NCI-H526 treated with DMSO at 0.1 percent for 48 hours (cell line): ENCODE data around the gene TNFRSF25.
"Not testable (repeated sequence)": the region's sequence is repeated elsewhere in the genome, so short reads cannot be mapped to it uniquely, and the experiment has no call there.

ENCODE experiments used
- DNase-seq: peaks from one replicate; lab custom pipeline; 2025; lab: John Stamatoyannopoulos, UW

TNFRSF25 gene

DNA sequence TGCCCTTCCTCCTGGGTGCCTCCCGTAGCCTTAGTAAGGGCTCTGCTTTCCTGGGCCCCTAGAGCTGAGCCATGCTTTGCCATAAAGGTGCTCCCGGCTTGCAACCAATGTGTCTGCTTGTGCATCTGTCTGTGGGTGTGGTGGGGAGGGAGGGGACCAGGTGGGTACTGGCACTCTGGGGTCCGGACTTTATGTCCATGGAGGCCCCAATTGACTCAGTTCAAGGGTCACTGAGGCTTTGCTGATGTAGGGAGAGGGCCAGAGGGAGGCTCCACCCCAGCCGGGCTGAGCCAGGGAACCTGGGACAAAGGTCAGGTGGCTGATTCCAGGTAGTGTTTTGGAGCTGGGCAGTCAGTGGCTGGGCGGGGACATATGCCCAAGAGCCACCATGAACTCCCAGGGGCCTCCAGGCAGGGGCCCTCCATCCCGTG, 15.0 kb downstream of the TNFRSF25 start:
- peak; percentile 67 for DNase-seq

DNA sequence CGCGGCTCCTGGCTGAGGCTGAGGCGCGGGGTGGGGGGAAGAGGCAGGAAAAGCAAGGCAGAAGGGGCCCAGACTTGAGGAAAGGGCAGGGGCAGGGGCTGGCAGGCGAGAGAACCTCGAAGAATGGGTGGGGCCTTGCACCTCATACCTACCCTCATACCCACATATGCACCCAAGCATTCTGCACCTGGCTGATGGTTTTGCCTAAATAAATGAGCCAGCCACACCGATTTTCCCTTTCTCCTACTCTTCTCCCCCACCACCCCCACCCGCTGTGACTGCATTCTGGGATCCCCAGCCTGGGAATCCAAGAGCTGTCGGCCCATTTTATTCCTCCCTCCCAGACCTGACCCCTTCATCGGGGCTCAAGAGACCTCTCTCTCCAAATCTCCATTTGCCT, 15.5 kb downstream of the TNFRSF25 start:
- peak; percentile 79 for DNase-seq

GRCh38 chr1:6450005-6450450, 15.9 kb downstream of the TNFRSF25 start:
- peak; percentile 70 for DNase-seq

- DNase-seq = peak; percentile 31
These were observed 17.0 kb downstream of the TNFRSF25 start for GRCh38 chr1:6448749-6449631.

DNA sequence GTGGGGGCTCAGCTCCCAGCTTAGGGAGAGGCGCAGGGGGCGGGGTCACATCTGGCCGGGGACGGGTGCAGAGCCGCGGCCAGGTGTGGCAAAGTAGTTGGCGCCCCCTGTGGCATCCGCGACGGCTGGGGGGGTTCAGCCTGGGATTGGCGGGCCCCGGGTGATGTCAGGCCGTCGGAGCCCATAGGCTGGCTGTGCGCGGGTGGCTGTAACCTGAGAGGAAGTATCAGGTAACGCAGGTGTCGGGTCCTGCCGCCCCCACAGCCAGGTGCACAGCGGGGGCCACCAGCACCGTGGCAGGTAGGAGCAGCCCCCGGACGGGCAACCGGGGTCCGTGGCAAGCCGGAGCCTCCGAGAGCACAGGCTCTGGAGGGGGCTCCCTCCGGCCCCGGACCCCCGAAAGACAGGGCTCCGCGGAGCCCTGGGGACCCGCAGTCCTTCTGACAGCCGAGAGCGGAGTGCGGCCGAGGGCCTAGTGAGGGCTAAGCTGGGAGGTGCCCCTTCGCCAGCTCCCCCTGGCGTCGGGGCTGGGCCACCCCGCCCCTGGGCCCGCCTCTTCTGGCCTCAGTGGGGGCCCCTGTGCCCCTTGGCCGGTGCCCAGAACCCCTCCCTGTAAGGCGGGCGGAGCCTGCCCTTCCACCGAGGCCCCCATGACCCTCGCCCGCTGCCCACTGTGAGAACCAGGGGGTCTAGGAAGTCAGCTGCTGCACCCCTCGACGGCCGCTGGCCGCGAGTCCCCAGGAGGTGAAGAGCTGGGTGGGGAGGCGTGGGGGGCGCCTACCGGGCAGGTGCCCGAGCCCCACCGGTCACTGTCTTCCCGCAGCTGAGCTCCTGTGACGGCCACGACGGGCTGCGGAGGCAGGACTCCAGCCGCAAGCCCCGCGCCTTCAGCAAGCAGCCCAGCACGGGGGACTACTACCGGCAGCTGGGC, 17.9 kb downstream of the TNFRSF25 start:
- DNase-seq = peak; percentile 90

DNA sequence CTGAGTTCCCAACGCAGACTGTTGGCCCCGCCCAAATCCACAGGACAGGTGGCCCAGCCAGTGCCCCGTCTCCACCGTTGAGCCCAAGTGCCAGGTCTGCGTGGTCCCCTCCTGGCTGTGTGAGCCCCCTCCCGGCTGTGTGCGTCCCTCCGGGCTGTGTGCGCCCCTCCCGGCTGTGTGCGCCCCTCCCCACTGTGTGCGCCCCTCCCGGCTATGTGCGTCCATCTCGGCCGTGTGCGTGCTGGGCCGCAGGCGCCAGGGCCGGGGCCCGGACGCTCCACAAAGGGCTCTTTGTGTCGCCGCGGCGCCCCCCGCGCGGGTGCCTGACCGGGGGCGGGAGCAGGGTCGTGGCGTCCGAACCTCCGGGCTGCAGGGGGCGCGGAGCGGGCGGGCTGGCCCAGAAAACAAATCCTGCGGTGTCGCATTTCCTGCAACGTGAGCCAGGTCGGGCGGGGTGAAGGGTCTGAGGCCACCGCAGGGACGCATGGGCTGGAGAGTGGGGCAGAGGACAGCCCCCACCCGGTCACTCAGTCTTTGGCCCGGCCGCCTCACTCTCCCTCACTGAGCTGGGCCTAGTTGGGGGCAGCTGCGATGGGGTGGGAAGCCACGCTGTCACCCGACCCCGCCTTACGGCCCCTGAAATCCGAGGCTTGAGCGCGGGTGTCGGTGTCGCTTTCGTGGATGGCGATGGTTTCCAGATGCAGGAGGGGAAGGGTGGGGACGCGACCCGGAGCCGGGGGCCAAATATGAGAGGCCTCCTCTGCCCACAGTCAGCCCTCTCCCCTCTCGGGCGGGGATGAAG, 18.8 kb downstream of the TNFRSF25 start:
- peak; percentile 46 for DNase-seq

DNA sequence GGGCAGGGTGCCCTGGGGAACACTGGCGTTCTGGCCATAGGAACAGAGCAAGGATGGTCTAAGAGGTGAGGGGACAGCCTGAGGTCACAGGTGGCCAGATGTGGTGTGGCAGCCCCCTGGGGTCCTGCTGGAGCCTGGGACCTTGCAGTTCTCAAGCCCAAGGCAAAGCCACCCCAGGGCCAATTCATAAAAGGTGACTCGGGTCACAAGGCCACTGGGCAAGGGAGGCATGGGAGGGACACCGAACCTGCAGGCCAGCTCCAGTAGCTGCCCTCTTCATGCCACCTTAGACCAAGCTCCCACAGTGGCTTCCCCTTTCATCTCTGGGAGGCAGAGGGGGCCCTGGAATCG, 19.3 kb downstream of the TNFRSF25 start:
- DNase-seq = no peak

DNA sequence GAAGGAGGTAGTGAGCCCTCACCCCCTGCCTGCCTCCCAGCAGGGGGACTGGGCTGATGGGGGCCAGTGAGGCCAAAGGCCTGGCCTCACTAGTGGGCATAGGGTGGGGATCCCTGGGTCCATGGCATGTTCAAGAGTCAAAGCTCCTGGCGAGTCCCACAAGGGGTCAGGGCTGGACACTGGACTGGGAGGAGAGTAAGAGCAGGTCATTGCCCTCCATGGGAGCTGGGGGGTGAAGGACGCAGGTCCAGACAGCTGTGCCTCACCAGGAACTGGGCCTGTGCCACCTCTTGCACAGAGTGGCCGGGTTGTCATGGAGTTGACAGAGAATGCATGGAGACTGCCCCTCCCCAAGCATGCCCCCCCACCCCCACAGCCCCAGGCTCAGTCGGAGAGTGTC, 20.0 kb downstream of the TNFRSF25 start:
- not testable (repeated sequence) for DNase-seq

- DNase-seq = peak; percentile 49
These were observed 20.8 kb downstream of the TNFRSF25 start for GRCh38 chr1:6445062-6445763.

GRCh38 chr1:6444377-6444776, 21.6 kb downstream of the TNFRSF25 start:
- DNase-seq = no peak

- no peak for DNase-seq
These were observed 22.4 kb downstream of the TNFRSF25 start for GRCh38 chr1:6443339-6444115.

DNA sequence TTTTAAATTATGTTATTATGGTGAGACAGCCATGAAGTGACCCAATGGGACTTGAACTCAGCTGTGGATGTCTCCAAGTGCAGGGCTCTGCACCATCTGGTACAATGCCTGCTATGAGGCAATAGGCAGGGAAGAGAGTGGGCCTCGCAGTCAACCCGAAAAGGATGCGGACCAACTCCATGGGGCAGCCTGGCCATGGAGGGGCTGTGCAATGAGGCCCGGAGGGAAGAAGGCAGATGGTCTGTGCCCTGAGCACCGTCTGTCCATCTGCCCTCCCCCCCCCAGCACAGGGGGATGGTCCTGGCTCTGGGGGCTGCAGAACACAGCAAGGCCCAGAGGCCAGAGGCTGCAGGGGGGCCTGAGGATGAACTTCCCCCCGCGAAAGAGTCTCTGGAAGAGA, 24.4 kb downstream of the TNFRSF25 start:
- DNase-seq = no peak

GRCh38 chr1:6440198-6441126, 25.5 kb downstream of the TNFRSF25 start:
- DNase-seq = peak; percentile 40

GRCh38 chr1:6438047-6438525, 27.9 kb downstream of the TNFRSF25 start:
- DNase-seq = peak; percentile 29

GRCh38 chr1:6437012-6437700, 28.8 kb downstream of the TNFRSF25 start:
- DNase-seq = not testable (repeated sequence)

DNA sequence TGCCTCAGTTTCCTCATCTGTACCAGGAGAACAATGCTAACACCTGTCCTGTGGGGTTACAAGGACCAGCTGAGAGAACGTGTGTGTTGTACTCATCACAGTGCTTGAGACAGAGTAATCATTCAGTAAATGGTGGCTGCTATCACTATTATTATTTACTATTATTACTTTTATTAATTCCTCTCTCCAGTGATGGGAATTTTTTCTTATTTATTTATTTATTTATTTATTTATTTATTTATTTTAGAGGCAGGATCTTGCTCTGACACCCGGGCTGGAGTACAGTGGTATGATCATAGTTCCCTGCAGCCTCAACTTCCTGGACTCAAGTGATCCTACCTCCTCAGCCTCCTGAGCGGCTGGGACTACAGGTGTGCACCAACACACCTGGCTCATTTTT, 29.7 kb downstream of the TNFRSF25 start:
- not testable (repeated sequence) for DNase-seq

DNA sequence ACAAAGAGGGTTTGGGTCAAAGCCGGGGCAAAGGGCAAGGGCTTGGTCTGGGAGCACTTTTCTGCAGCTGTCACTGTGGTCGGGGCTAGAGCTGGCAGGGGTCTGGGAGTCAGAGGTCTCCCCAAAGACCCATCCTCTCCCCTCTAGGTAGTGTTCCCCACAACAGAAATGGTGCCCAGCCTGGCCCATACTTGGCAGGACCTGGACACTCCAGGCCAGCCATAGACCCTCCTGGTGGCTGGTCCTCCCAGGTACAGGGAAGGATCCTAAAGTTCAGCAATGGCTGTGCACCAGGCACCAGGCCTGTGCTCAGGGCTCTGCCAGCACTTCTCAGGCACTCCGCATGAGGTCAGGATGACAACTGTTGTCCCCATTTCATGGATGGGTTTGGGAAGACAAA, 30.4 kb downstream of the TNFRSF25 start:
- DNase-seq = no peak

- no peak for DNase-seq
These were observed 30.8 kb downstream of the TNFRSF25 start for GRCh38 chr1:6435129-6435528.

DNA sequence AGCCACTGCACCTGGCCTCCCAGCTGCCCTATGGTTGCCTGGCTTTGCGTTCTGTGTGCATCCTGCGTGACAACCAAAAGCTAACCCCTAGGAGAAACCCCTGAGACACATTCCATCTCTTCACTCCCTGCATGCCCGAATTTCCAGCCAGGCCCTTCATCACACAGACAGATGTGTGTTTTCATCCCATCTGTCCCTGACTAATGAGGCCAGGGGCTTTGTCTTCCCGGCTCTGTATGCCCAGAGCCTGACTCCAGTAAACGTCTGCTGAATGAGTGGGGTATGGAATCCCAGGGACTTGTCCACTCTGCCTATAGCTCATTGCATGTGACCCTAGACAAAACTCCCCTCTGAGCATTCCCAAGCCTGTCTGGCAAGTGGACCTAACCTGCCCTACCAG, 31.8 kb downstream of the TNFRSF25 start:
- no peak for DNase-seq
